GM18861 (cell line): ENCODE measurements around the gene DLGAP1.

Source experiments
- ATAC-seq: cut with Tn5 transposase; IDR thresholded peaks from one replicate; pipeline ENCODE4 v1.9.1; 2021; ENCODE audit not compliant: unreplicated experiment

The DLGAP1 gene

GRCh38 chr18:3463051-3463450 lies 992.1 kb downstream of the DLGAP1 start:
- no peak for ATAC-seq

GRCh38 chr18:3461704-3462103 lies 993.4 kb downstream of the DLGAP1 start:
- ATAC-seq = no peak

- no peak for ATAC-seq
Observed at GRCh38 chr18:3460823-3461398, 994.2 kb downstream of the DLGAP1 start.

GRCh38 chr18:3458952-3459853 lies 995.9 kb downstream of the DLGAP1 start:
- peak; percentile 33 for ATAC-seq

DNA sequence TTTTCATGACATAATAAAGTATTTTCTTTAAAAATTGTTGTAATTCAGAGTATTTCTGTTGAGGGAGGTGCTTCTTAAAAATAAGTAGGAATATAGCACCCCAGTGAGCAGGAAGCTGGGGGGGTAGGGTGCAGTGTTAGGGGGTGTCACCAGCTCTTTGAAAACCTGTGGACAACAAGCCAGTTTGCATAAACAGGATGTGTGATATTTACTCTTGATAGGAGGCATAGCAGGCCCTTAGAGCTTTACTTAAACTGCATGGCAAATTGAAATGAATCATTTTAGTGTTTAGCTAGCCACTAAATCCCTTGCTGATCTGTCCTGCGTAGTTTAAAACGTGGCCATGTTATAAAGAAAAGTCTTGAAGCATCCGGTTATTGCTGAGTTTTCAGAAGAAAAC lies 996.7 kb downstream of the DLGAP1 start:
- ATAC-seq = no peak

- ATAC-seq = no peak
Observed at GRCh38 chr18:3457261-3457724, 997.8 kb downstream of the DLGAP1 start.

GRCh38 chr18:3456686-3457069 lies 998.4 kb downstream of the DLGAP1 start:
- no peak for ATAC-seq

- ATAC-seq = no peak
Observed at GRCh38 chr18:3455907-3456685, 999.0 kb downstream of the DLGAP1 start.

DNA sequence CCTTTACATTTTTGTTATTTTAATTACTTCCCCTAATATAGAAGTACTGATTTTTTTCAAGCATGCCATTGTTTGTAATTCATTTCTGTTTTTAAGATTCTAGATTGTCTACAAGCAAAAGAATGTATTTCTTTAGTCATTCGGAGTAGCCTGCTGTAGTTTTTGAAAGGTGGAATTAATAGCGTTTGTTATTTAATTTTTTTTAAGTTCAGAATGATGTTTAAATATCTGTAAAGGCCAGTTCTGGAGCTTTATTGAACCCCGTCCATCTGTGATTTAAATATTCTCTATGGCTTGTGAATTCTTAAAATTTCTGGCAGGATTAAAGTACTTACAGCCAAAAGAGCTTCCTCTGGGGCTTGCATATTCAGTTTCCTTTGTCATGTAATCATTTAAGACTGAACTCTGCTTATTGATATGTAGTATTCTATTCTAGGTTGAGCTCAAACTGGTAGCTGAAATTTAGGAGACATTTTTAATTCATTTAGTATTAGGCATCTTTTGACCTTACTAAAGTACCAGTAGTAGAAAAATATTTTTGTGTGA lies 999.9 kb downstream of the DLGAP1 start:
- no peak for ATAC-seq

DNA sequence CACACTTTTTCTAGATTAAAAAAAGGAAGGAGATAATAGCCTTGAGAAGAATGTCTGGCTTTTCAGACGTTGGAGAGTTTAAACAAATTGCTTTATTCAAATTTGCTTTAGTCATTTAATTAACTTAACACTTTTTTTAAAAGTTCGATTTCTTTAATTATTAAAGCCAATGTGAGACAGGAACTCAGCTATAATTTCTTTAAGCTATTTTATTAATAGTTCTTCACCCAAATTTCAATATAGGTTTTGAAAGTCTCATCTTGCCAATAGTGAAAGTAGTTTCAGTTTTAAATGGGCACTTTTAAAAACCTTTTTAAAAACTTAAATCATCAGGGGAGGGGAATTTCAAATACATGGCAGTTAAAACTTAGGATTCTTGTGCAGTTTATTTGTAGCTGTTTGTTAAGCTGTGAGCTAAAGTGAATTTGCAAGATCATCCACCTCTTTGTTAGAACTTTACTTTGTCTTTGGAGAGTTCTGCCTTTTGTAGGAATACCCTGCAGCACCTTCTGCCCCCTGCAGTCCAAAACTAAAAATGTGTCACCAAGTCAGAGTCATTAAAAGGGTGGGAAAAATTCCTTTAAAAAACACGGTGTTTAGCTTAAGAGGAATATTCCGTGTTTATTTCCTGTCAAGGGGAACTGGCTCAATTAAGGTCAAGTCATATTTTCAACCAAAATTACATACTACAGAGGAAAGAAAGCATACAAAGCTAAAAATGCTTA lies 1000.6 kb downstream of the DLGAP1 start:
- ATAC-seq = no peak

- no peak for ATAC-seq
Observed at GRCh38 chr18:3453540-3454364, 1001.4 kb downstream of the DLGAP1 start.

DNA sequence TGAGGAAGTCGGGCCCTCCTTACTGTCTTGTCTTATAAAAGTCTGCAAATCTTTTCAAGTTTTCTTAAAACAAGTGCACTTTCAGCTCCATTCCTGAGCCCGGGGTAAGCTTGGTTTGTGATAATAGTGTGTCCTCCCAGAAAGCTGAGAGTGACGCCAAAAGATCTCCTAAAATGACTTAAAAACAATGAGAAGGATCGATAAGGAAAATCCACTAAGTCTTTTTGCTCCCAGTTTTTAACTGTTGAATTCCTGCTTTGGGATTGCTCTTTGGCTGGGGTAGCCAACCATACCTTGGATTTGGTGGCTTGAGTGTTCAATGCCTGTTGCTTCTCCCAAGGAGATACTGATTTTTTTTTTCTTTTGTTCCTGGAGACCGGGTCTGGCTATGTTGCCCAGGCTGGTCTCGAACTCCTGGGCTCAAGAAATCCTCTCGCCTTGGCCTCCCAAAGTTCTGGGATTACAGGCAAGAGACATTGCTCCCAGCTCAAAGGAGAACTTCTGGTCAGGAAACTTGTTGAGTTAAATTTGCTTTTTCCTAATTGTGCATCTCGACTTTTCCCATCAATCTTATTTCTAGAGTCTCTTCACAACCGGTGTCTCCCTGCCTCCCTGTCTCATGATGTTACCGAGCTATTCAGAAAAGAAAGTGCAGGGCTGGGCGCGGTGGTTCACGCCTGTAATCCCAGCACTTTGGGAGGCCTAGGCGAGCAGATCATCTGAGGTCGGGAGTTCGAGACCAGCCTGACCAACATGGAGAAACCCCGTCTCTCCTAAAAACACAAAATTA lies 1002.2 kb downstream of the DLGAP1 start:
- no peak for ATAC-seq

DNA sequence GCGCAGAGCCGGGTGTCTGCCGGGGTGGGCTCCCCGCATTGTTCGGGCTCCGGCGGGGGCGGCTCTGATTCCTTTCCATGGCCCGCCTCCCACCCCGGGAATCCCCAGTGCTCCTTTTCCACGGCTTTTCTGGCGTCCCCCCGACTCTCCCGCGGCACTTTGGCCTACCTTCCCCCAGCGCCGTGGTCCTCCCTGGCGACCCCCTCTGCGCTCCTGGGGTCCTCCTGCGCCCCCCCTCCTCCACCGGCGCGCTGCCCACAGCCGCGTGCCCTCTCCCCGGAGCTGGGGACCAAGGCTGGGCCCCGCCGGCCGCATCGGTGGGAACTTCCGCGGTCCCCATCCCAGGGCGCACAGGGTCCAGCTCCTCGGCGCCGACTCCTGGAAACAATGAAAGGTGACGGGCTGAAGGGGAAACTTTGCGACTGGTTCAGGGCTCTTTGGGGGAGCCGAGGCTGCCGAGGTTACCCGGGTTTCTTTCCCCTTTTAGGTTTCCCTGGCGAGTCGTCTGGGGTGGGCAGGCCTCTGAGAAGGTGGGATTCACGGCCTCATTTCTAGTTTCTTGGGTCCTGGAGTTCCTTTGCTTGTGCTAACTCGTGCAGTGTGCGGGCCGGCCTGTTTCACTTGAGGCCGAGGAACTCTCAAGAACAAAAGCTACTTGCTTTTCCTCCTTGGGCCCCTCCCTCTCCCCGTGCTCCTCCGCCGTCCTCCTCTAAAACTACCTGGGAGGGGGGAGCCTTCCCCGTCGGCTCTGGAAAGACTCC lies 1002.9 kb downstream of the DLGAP1 start:
- ATAC-seq = no peak

DNA sequence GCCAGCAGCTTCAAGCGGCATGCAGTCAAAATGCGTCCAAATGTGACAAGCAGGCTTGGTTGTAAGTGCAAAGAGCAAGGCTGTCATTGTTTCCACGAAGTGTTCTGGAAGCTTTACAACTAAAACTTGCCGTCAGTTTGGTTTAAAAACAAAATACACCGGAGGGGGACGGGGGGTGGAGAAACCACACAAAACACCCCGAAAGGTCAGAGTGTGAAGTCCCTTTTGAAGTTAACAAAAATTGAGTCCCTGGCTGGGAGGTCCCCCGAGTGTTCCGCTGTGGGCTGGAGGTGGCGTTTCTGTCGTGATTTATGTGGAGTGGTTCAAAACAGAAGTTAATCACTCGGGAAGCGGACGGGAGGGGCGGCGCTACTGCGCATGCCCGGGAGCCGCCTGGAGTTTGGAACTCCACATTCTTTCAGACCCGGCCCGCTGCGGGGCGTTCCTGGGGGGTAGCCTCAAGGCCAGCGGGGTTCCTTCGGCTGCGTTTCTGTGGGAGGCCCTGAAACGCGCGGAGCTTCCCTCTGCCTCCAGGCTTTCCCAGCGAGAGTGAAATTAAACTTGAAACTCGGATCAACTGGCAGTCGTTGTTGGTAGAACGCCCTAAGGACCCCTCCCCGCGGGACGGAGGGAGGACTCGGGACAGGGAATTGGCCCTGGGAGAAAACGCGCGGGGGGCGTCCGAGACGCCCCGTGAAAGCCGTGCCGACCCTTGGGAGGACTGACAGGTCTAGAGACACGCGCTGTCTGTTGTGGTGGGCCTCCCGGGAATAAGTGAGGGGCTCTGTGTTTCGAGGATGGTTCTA lies 1003.7 kb downstream of the DLGAP1 start:
- no peak for ATAC-seq

- ATAC-seq = no peak
Observed at GRCh38 chr18:3450799-3451182, 1004.3 kb downstream of the DLGAP1 start.

DNA sequence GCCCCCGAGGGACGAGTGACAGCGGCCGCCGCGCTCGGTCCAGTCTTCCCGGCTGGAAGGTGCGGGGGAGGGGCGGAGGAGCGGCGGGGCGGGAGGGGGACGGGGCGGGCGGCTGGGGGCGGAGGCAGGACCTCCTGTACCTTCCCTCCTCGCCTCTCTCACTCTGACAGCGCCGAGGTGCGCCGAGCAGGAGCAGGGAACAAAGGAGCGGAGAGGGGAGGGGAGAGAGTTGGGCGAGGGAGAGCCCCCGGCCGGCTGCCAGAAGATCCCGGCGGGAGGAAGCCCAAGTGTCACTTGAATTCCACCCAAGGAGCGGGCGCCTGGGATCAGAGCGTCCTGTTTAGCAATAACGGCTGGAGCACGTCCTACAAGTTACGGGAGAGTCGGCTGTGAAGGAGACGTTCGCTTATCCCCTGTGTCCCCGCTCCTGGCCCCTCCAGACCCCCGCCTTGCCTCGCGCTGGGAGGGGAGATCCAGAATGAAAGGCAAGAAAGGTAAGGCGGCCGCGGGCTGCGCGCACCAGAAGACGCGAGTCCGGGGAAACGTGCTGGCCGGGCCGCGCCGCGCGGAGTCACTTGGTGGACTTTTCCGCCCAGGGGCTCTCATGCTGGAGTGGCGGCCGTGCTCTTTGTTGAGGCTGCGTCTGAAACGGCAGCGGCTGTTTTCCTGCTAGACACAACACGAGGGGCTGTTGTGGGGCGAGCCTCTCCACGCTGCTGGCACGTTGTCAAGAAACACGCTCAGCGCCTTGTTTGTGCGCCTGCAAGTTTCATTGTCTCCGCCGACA lies 1004.9 kb downstream of the DLGAP1 start, which contains the start of gene TGIF1:
TGIF1 (plus strand) TSS at position 161 of the 787 bp plus-strand sequence; CDS start at position 479, 318 bp downstream.
- no peak for ATAC-seq
